ENCODE measurements around the gene CDK18.

Gene CDK18

GRCh38 chr1:205505076-205505729 lies 734 bp downstream of the CDK18 start:
- peaks cover 16% of the 10 kb centered on the region for H3K27me3 ChIP-seq (replicated peaks)
- TF ChIP-seq, protein P1, sequence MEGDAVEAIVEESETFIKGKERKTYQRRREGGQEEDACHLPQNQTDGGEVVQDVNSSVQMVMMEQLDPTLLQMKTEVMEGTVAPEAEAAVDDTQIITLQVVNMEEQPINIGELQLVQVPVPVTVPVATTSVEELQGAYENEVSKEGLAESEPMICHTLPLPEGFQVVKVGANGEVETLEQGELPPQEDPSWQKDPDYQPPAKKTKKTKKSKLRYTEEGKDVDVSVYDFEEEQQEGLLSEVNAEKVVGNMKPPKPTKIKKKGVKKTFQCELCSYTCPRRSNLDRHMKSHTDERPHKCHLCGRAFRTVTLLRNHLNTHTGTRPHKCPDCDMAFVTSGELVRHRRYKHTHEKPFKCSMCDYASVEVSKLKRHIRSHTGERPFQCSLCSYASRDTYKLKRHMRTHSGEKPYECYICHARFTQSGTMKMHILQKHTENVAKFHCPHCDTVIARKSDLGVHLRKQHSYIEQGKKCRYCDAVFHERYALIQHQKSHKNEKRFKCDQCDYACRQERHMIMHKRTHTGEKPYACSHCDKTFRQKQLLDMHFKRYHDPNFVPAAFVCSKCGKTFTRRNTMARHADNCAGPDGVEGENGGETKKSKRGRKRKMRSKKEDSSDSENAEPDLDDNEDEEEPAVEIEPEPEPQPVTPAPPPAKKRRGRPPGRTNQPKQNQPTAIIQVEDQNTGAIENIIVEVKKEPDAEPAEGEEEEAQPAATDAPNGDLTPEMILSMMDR (IDR thresholded peaks at IDR 0.05; ENCODE audit: low read depth, low read length, missing control alignments): peak; percentile 25
- in situ Hi-C loops (cut with HindIII; ENCODE audit: low pct_ligation_motif_present, low sequenced_read_pairs): no loop called here
- no peak overlapping the region for H3K27ac ChIP-seq
- H3K4me3 ChIP-seq (ENCODE audit: low read depth, low read length): peak overlapping the region; percentile 39
- no peaks in the 10 kb centered on the region for H3K36me3 ChIP-seq (replicated peaks)
- no peak for DNase-seq

DNA sequence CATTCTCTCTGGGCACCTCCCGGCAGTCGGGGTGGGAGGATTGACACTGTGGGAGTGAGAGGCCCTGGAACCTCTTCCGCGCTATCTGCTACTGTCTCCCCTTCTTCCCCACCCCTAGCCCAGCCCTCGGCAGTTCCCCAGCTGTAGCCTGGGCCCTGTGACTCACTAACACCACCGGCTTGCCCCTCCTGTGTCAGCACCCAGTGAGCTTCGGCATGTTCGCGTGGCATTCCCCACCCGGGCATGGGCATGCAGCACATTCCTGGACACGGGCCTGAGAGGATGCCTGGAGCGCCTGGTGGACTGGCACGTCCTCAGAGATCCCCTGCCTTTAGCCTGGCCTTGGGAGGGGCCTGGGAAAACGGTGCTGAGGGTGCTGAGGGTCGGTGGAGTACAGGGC lies 1.3 kb downstream of the CDK18 start:
- H3K27ac ChIP-seq: no peak overlapping the region
- DNase-seq: no peak
- H3K4me3 ChIP-seq (ENCODE audit: low read depth, low read length): no peak overlapping the region
- in situ Hi-C loops (cut with HindIII; ENCODE audit: low pct_ligation_motif_present, low sequenced_read_pairs): no loop called here
- H3K36me3 ChIP-seq (replicated peaks): no peaks in the 10 kb centered on the region
- TF ChIP-seq, protein P1 (IDR thresholded peaks at IDR 0.05; ENCODE audit: low read depth, low read length, missing control alignments): no peak
- H3K27me3 ChIP-seq (replicated peaks): peaks cover 16% of the 10 kb centered on the region

DNA sequence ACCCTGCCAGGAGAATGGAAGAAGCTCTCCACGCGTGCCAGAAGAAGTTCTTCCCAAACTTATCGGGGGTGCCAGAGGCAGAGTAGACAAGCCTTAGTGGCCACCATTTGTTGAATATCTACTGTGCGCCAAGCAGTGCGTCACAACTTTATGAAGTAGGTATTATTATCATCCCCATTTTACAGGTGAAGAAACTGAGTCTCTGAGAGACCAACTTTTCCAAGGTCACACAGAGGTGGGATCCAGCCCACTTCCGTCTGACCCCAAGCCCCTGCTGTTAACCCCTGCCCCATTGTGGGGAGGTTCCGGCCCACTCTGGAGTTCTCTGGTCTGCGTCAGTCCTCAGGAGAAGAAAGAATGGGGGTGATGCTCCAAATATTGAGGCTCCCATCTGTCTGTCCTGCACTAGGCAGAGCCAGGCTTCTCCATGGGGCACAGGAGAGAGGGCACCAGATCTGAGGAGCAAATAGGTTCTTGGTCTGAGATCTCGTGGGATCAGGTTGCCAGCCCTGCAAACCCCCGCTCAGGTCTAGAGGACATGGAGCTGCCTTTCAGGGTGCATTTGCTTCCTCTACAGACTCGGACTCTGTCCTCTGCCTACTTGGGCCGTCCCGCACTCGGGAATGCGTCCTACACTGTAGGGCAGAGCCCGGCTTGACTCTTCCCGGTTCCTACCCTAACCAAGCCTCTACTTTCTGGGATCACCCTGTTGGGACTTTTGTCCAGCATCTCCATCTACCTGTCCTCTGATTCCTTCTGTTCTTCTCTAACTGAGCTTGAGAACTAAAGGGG lies 2.1 kb downstream of the CDK18 start:
- TF ChIP-seq, protein P1 (IDR thresholded peaks at IDR 0.05; ENCODE audit: low read depth, low read length, missing control alignments): no peak
- no peaks in the 10 kb centered on the region for H3K36me3 ChIP-seq (replicated peaks)
- H3K27me3 ChIP-seq (replicated peaks): peaks cover 16% of the 10 kb centered on the region
- no peak overlapping the region for H3K4me3 ChIP-seq (ENCODE audit: low read depth, low read length)
- no peak overlapping the region for H3K27ac ChIP-seq
- in situ Hi-C loops (cut with HindIII; ENCODE audit: low pct_ligation_motif_present, low sequenced_read_pairs): no loop called here
- no peak for DNase-seq

GRCh38 chr1:205508227-205508714 lies 3.8 kb downstream of the CDK18 start:
- Histone ChIP-seq H3K27ac (no peak overlapping the region), H3K4me3 (ENCODE audit: low read depth, low read length) (no peak overlapping the region), H3K27me3 (replicated peaks) (peaks cover 16% of the 10 kb centered on the region), H3K36me3 (replicated peaks) (no peaks in the 10 kb centered on the region)
- TF ChIP-seq, protein P1 (IDR thresholded peaks at IDR 0.05; ENCODE audit: low read depth, low read length, missing control alignments): no peak
- in situ Hi-C loops (cut with HindIII; ENCODE audit: low pct_ligation_motif_present, low sequenced_read_pairs): no loop called here
- no peak for DNase-seq

GRCh38 chr1:205510308-205510950 lies 6.0 kb downstream of the CDK18 start:
- no peak for DNase-seq
- H3K27me3 ChIP-seq (replicated peaks): peaks cover 4% of the 10 kb centered on the region

More at GRCh38 chr1:205510308-205510950, 6.0 kb downstream of the CDK18 start:
- H3K4me3 ChIP-seq (ENCODE audit: low read depth, low read length): no peak overlapping the region
- no peak overlapping the region for H3K27ac ChIP-seq
- TF ChIP-seq, protein P1 (IDR thresholded peaks at IDR 0.05; ENCODE audit: low read depth, low read length, missing control alignments): no peak
- in situ Hi-C loops (cut with HindIII; ENCODE audit: low pct_ligation_motif_present, low sequenced_read_pairs): no loop called here
- H3K36me3 ChIP-seq (replicated peaks): no peaks in the 10 kb centered on the region

Measured in brain microvascular endothelial cell (primary cell).